ENCODE results near the gene GALR1.
"Not testable (repeated sequence)": the region's sequence is repeated elsewhere in the genome, so short reads cannot be mapped to it uniquely, and the experiment has no call there.

The GALR1 gene

DNA sequence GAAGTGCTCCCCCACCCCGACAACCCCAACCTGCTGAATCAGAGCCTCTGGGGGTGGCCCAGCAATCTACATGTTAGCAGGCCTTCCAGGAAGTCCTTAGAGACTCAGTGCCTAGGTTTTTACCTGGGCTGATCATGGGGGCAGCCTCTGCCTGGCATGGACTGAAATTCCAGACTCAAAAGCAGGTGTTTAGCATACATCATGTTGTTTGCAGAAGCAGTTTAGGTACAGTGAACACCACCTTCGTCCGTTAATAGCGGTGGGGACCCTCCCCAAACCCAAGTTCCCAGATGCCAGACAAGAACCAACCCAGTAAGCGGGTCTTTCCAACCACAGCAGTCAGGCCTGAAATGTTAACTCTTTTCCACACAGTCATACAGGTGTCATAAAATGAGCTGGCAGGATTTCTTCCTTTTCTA lies 26.4 kb upstream of the GALR1 start:
- no peak overlapping the region for H3K27ac ChIP-seq
- TF ChIP-seq, protein P1, sequence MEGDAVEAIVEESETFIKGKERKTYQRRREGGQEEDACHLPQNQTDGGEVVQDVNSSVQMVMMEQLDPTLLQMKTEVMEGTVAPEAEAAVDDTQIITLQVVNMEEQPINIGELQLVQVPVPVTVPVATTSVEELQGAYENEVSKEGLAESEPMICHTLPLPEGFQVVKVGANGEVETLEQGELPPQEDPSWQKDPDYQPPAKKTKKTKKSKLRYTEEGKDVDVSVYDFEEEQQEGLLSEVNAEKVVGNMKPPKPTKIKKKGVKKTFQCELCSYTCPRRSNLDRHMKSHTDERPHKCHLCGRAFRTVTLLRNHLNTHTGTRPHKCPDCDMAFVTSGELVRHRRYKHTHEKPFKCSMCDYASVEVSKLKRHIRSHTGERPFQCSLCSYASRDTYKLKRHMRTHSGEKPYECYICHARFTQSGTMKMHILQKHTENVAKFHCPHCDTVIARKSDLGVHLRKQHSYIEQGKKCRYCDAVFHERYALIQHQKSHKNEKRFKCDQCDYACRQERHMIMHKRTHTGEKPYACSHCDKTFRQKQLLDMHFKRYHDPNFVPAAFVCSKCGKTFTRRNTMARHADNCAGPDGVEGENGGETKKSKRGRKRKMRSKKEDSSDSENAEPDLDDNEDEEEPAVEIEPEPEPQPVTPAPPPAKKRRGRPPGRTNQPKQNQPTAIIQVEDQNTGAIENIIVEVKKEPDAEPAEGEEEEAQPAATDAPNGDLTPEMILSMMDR (conservative IDR thresholded peaks at IDR 0.05), result no peak

DNA sequence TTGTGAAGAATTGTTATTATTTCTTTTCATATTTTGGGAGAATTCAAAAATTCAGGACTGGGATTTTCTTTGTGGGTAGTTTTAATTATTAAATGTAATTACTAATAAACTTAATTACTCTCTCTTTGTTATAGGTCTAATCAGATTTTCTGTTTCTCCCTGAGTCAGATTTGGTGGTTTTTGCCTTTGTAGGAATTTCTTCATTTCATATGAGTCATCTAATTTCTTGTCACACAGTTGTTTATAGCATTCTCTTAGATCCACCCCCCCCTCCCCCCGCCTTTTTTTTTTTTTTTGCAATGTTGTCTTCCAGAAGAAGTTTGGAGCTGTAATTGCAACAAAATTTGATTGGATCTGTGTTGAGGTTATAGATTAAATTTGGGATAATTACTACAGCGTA lies 26.0 kb upstream of the GALR1 start:
- H3K27ac ChIP-seq, result no peak overlapping the region
- TF ChIP-seq, protein P1 (conservative IDR thresholded peaks at IDR 0.05), result no peak

DNA sequence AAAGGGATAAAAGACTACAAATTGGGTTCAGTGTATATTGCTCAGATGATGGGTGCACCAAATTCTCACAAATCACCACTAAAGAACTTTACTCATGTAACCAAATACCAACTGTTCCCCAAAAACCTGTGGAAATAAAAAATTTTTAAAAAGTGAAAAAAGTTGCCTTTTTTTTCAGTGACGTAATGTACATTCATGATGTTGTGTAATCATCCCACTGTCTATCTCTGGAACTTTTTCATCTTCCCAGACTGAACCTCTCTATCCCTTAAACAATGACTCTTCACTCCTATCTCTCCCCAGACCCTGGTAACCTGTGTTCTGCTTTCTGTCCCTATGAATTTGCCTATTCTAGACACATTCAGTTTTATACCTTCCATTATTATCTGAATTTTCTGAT lies 19.0 kb upstream of the GALR1 start:
- no peak overlapping the region for H3K27ac ChIP-seq
- TF ChIP-seq, protein P1 (conservative IDR thresholded peaks at IDR 0.05), result no peak

DNA sequence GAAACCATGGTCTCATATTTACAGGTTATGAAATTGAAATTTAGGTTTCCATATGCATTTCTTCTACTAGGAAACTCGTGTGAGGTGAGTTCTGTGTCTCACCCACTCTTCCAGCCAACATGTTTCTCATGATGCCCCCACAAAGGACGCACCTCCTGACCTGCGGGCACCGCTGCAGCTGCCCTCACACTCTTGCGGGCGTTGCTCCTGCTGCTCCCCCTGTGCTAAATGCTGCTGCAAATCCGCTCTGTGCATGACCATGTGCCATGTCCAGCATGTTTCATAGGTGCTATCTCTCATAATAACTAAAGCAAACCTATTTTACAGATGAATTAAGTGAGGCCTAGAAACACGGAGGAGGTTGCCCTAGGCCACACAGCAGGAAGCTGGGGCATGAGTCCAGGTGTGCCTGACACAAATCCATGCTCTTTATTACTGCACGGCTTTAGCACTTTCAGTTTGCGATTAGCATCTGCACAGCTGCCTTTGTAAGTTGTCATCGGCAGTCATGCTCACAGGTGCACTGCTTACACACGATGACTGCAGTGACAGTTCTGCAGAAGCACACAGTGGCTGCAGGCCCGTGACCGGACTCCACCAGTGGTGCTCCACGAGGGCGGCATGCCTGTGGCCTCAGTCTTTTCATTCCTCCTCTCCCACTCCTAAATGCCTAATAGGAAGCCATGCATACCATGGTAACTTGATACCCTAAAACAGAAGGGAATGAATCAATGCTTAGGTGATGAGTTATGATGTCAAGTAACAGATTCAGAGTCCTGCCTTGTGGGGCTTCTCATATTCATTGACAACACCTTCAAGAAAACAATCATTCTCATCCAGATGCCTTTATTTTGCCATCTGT lies 14.9 kb upstream of the GALR1 start:
- TF ChIP-seq, protein P1 (conservative IDR thresholded peaks at IDR 0.05), result no peak
- no peak overlapping the region for H3K27ac ChIP-seq

DNA sequence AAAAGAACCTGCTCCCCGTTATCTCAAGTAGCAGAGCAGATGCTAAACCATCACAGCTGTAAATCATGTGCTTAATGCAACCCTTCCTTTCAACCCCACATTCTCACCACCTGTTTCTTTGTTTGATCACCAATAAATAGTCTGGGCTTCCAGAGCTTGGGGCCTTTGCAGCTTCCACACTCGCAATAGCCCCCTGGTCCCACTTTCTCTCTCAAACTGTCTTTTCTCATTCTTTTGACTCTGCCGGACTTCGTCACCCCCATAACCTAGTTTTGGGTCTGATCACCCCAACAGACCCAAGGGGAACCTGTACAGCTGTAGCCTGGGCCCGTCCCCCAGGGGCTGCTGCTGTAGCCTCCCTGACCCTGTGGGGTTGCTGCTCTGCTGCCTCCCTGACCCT lies 10.4 kb upstream of the GALR1 start:
- not testable (repeated sequence) for H3K27ac ChIP-seq

DNA sequence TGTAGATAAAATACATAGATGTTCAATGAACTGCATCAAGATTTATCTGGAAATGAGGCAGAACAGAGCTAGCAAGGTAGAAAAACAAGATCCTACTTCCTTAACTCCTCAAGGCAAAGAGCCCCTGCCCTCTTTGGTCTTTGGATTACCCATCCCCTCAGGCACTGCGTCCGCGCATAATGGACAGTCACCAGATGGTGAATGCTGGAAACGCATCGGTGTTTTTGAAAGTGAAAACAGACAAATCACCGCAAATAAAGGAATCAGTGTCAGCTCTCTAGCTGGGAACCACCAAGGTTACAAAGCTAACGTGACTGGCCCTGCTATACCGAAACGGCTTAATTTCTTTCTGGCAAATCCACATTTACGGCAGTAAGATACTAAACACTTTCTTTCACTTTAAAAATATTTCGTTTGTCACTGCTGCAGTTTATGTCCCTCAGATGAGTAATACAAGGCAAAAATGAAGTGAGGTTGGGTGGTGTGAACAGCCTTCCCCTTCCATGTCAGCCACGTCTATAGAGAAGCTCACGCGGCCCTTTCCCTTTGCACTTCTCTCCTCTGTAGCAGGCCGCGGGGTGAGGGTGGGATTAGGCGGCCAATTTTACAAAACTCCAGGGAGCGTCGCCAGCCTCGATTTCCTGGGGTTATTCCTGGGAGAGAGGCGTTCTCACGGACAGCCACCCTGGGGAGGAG lies 627 bp upstream of the GALR1 start:
- TF ChIP-seq, protein P1 (conservative IDR thresholded peaks at IDR 0.05), result no peak
- no peak overlapping the region for H3K27ac ChIP-seq

DNA sequence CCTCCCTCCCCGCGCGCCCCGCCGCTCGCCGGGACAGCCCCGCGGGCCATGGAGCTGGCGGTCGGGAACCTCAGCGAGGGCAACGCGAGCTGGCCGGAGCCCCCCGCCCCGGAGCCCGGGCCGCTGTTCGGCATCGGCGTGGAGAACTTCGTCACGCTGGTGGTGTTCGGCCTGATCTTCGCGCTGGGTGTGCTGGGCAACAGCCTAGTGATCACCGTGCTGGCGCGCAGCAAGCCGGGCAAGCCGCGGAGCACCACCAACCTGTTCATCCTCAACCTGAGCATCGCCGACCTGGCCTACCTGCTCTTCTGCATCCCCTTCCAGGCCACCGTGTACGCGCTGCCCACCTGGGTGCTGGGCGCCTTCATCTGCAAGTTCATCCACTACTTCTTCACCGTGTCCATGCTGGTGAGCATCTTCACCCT lies 865 bp downstream of the GALR1 start:
- TF ChIP-seq, protein P1 (conservative IDR thresholded peaks at IDR 0.05), result no peak
- H3K27ac ChIP-seq, result no peak overlapping the region

Data from VCaP (cell line).